Pancreas (tissue), 10 donors: ENCODE measurements around the gene PLXDC2. TPM values are rescaled to one million over a fixed set of nuclear protein-coding genes. Genes with fewer than 3 reads are reported as not detected.
"Not testable (repeated sequence)": the region's sequence is repeated elsewhere in the genome, so short reads cannot be mapped to it uniquely, and the experiment has no call there.

ENCODE experiments used
- ATAC-seq, 4 donors: fragments of 200-7000 bp; cut with Tn5 transposase; one replicate each; pipeline versions ENCODE4 v1.8.0 to v1.9.1; 2020; ENCODE audit warnings: mild to moderate bottlenecking in 4 of 4, moderate library complexity in 4 of 4
- DNase-seq, 6 donors: peaks; one replicate each; pipeline ENCODE4 v3.0.0-alpha.2; 2020
- FAIRE-seq: peaks from 2 replicates; lab custom pipeline; 2012; peaks lifted over from hg19 to GRCh38; lab: Jason Lieb, UNC
- H3K27ac ChIP-seq, 4 donors: fragments of 200-600 bp; sonication (generic); 1 replicate in 3 of 4; 2 replicates in 1 of 4; pipeline versions ENCODE4 v1.5.0 to v1.8.0; 2020
- H3K27me3 ChIP-seq, 4 donors: fragments of 200-600 bp; one replicate each; pipeline ENCODE4 v1.8.0; 2021
- H3K36me3 ChIP-seq, 3 donors: fragments of 200-600 bp; sonication (generic) in 1 of 3; one replicate each; pipeline versions ENCODE4 v1.5.0 to v1.8.0; 2020 to 2021
- H3K4me1 ChIP-seq, 3 donors: fragments of 200-600 bp; one replicate each; pipeline ENCODE4 v1.8.0; 2021
- H3K4me3 ChIP-seq, 4 donors: fragments of 200-600 bp; sonication (generic) in 2 of 4; one replicate each; pipeline versions ENCODE4 v1.5.0 to v1.8.0; 2020 to 2021
- H3K9me3 ChIP-seq, 4 donors: fragments of 200-600 bp; one replicate each; pipeline ENCODE4 v1.8.0; 2021
- CTCF ChIP-seq, 4 donors: fragments of 200-600 bp; sonication (generic) in 3 of 4; IDR thresholded peaks; one replicate each; pipeline versions ENCODE4 v1.5.0 to v1.8.0; 2021; ENCODE audit warnings: antibody characterized with exemption in 4 of 4
- WGBS, 2 donors: extraction: QIAGEN DNeasy Blood & Tissue Kit; methylation state at CpG; one replicate each; pipeline ENCODE4 v1.1.7; 2013; 5-methylcytosine and 5-hydroxymethylcytosine counted together
- intact Hi-C, 3 donors: fragments of 100-400 bp; cut with DNase I; formaldehyde crosslinking; loops; one replicate each; pipeline versions ENCODE4 v1.11.1 to v1.14.2; 2022
- polyA plus RNA-seq, 2 donors: library from polyadenylated mRNA; stranded (reverse); fragments of 200-250 nt; gene quantifications; one replicate each; pipeline ENCODE4 v1.2.3, GENCODE V29; 2013
- total RNA-seq, 6 donors: library from RNA; stranded (reverse); fragmentation: NEBNext Ultra II Directional in 4 of 6; extraction: Animal tissue kit (Norgen Biotek cat#: 25700) in 4 of 6; gene quantifications; one replicate each; pipeline versions ENCODE4 v1.2.1 to v1.2.4, GENCODE V29; 2021 to 2023
- donor health status: healthy with polysubstance abuse.
- donor health status: DM: no; HTN: no; CAD: no; lungs with moderate emphysema.
- donor health status: DM: no; HTN: no; CAD: no.
- donor health status: control.
- donor health status: control.
- donor health status: Bipolar disorder and iron deficiency.
- donor health status: DM: yes; HTN: yes; CAD: no.
- donor health status: DM: no; HTN: no; CAD: no.
- donor health status: DM: no; HTN: no; CAD: no.
- donor health status: DM: yes; HTN: yes; CAD: no.

The PLXDC2 gene
- total and polyA plus RNA-seq, 8 donors = 1.5 to 48.5 (median 4.3) TPM

DNA sequence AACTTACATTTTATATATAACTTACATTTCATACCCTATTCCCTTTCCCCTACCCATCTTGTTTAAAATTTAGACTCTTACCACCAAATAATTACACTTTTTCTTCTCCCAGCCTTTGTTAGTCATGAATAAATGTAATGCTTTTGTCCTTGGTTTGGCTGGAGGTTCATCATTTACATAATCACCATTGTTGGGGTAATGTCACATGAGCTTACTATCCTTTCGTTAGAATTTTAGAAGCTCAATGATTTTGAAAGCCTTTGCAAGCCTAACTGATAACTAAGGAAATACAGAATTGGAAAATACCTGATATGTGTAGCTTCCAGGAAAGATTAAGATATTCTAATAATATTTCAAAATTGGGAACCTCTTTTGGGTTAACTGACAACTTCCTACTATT, 171.7 kb downstream of the PLXDC2 start:
- DNase-seq = no peak
- H3K4me1 ChIP-seq = no peaks in the 10 kb centered on the region
- no peak for ATAC-seq
- 24 to 47% methylated on average over 1 of the region's 1 CpG for WGBS, 2 donors
- TF ChIP-seq CTCF (IDR thresholded peaks at IDR 0.05) = no peak
- no peak overlapping the region for H3K27ac ChIP-seq
- H3K27me3 ChIP-seq = no peaks in the 10 kb centered on the region
- no peak overlapping the region for H3K4me3 ChIP-seq
- no peaks in the 10 kb centered on the region for H3K36me3 ChIP-seq
- H3K9me3 ChIP-seq = no peaks in the 10 kb centered on the region
- FAIRE-seq = no peak
- intact Hi-C loops = no loop called here

DNA sequence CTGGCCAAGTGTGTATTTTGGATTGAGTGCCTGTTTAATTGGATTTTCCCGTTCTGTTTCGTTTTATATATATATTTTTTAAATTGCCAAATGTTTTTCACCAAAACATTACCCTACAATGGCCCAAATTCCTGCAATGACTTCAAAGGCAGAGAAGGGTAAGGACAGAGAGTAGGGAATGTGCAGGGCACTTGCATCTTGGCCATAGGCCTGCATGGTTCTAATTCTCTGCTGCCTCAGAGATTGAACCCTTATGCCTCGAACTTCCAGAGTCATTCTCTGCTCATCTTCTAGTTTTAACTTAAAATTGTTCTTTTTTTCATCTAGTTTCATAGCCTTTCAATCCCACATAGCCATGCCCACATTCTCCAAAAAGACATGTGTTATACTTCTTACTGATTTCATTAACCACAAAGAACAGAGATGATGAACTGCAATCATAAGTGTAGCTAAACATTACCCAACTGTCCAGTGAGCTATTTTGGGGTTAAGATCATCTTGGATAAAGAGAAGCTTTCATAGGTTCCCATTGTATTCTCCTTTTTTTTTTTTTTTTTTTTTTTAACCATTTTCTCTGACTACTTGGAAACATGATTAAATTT, 177.6 kb downstream of the PLXDC2 start:
- 69 to 86% methylated on average over 3 of the region's 3 CpGs for WGBS, 2 donors
- Histone ChIP-seq H3K27ac (no peak overlapping the region), H3K9me3 (no peaks in the 10 kb centered on the region), H3K36me3 (no peaks in the 10 kb centered on the region), H3K4me1 (no peaks in the 10 kb centered on the region), H3K4me3 (no peak overlapping the region), H3K27me3 (no peaks in the 10 kb centered on the region)
- no peak for ATAC-seq
- no peak for TF ChIP-seq CTCF (IDR thresholded peaks at IDR 0.05)
- intact Hi-C loops = no loop called here
- no peak for DNase-seq
- no peak for FAIRE-seq

- intact Hi-C loops = no loop called here
- FAIRE-seq (no peak), ATAC-seq (no peak), DNase-seq (no peak)
- H3K9me3 ChIP-seq = no peaks in the 10 kb centered on the region
- no peaks in the 10 kb centered on the region for H3K27me3 ChIP-seq
- no peak overlapping the region for H3K27ac ChIP-seq
- no peaks in the 10 kb centered on the region for H3K36me3 ChIP-seq
- no peak overlapping the region for H3K4me3 ChIP-seq
- WGBS, 2 donors = 50 to 55% methylated on average over 2 of the region's 2 CpGs
- TF ChIP-seq CTCF (IDR thresholded peaks at IDR 0.05) = no peak
- H3K4me1 ChIP-seq = no peaks in the 10 kb centered on the region
These were observed 182.2 kb downstream of the PLXDC2 start for GRCh38 chr10:19998482-19998881.

DNA sequence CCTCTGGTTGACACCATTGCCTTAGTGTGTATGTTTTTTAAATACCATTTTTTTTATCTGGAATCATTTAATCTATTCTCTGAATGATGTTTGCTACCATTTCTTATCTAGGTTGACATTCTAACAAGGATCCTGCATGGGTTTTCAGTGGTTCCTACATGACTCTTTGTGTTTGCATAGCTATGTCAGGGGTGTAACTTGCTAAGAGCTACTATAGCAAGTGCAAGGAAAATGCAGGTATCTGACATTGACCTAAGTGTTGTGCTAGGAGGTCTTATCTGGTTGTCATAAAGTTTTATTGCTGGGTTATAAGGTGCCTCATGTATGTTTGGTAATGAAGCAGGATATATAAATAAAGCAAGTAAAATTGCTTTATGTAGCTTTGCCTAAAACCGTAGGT, 183.2 kb downstream of the PLXDC2 start:
- no peaks in the 10 kb centered on the region for H3K36me3 ChIP-seq
- WGBS, 2 donors = 63 to 72% methylated on average over 1 of the region's 1 CpG
- H3K9me3 ChIP-seq = no peaks in the 10 kb centered on the region
- TF ChIP-seq CTCF (IDR thresholded peaks at IDR 0.05) = no peak
- H3K4me1 ChIP-seq = no peaks in the 10 kb centered on the region
- no peak for ATAC-seq
- H3K27ac ChIP-seq = no peak overlapping the region
- DNase-seq = no peak
- no peaks in the 10 kb centered on the region for H3K27me3 ChIP-seq
- no peak for FAIRE-seq
- H3K4me3 ChIP-seq = no peak overlapping the region
- intact Hi-C loops = no loop called here

GRCh38 chr10:20002026-20002425, 185.8 kb downstream of the PLXDC2 start:
- H3K27ac ChIP-seq, intact Hi-C loops, H3K4me1 ChIP-seq, DNase-seq, H3K27me3 ChIP-seq, ATAC-seq, FAIRE-seq, H3K9me3 ChIP-seq, H3K4me3 ChIP-seq, H3K36me3 ChIP-seq: not testable (repeated sequence)
- WGBS, 2 donors = 64 to 65% methylated on average over 2 of the region's 2 CpGs
